HCT116 (cell line): ENCODE measurements around the gene DDX53. TPM values are rescaled to one million over a fixed set of nuclear protein-coding genes. Genes with fewer than 3 reads are reported as not detected.

ENCODE experiments used
- ATAC-seq: fragments of 200-7000 bp; cut with Tn5 transposase; 2 replicates; pipeline ENCODE4 v1.9.1; 2020; ENCODE audit warnings: mild to moderate bottlenecking, moderate library complexity
- BruUV-seq: library from RNA; stranded (reverse); fragments of 400-500 nt; replicated peaks from 2 replicates; lab custom pipeline; 2021; lab: Mats Ljungman, UMichigan
- CTCF ChIA-PET: fragments of 300-600 bp; sonication (Branson Sonifier 250); formaldehyde crosslinking; loops from one replicate; lab custom pipeline; 2021; ENCODE audit warnings: antibody characterized with exemption; lab: Charles Lee
- POLR2A ChIA-PET: fragments of 300-600, 350-600 bp; sonication (Branson Sonifier 250); formaldehyde crosslinking; loops from one replicate; lab custom pipeline; 2021; ENCODE audit warnings: antibody characterized with exemption; lab: Charles Lee
- RAD21 ChIA-PET, 2 experiments: fragments of 300-600 bp; sonication (Branson Sonifier 250); formaldehyde crosslinking; loops; one replicate each; lab custom pipeline; 2023; ENCODE audit warnings: low total read pairs in 2 of 2; ENCODE audit not compliant: uncharacterized antibody in 2 of 2, unreplicated experiment in 2 of 2, low non-redundant PET in 1 of 2; lab: Charles Lee
- DNase-seq: peaks from one replicate; pipeline ENCODE4 v3.0.0-alpha.2; 2010; ENCODE audit warnings: low read depth, low spot score
- H2AFZ ChIP-seq: fragments of 200-600 bp; shearing (Covaris generic), sonication (generic); 2 replicates; pipeline ENCODE4 v1.6.1; 2017; ENCODE audit warnings: low read depth, mixed run types, mixed read lengths, antibody characterized with exemption, low read length; ENCODE audit not compliant: poor library complexity, severe bottlenecking
- H3K27ac ChIP-seq: 2 replicates; pipeline ENCODE4 v1.5.1; 2012; ENCODE audit warnings: low read depth, low read length
- H3K27me3 ChIP-seq: fragments of 200-600 bp; sonication (generic); 2 replicates; pipeline ENCODE4 v1.6.1; 2016; ENCODE audit warnings: mixed run types, low read length, mixed read lengths; ENCODE audit not compliant: insufficient read depth
- H3K36me3 ChIP-seq, 2 experiments: fragments of 200-500 bp in 1 of 2; fragments of 200-600 bp in 1 of 2; sonication (Bioruptor generic) in 1 of 2; sonication (generic) in 1 of 2; 2 replicates each; pipeline versions ENCODE4 v1.5.1 to v1.6.1; 2014 to 2016; ENCODE audit warnings: low read length in 2 of 2, inconsistent platforms in 1 of 2, mixed read lengths in 1 of 2, mixed run types in 1 of 2; ENCODE audit not compliant: insufficient read depth in 2 of 2, control insufficient read depth in 1 of 2
- H3K4me1 ChIP-seq, 2 experiments: fragments of 200-600 bp in 1 of 2; sonication (generic) in 1 of 2; 2 replicates each; pipeline versions ENCODE4 v1.5.1 to v1.6.1; 2012 to 2017; ENCODE audit warnings: low read length in 2 of 2, inconsistent platforms in 1 of 2, mild to moderate bottlenecking in 1 of 2, mixed read lengths in 1 of 2, mixed run types in 1 of 2, moderate library complexity in 1 of 2; ENCODE audit not compliant: insufficient read depth in 2 of 2, control insufficient read depth in 1 of 2
- H3K4me2 ChIP-seq: fragments of 200-600 bp; sonication (generic); 2 replicates; pipeline ENCODE4 v1.6.1; 2017; ENCODE audit warnings: mixed run types, low read length, mixed read lengths
- H3K4me3 ChIP-seq, 2 experiments: fragments of 200-600 bp in 1 of 2; sonication (generic) in 1 of 2; replicated peaks in 1 of 2; 2 replicates each; pipeline ENCODE4 v1.5.1; 2011 to 2016; ENCODE audit warnings: low read length in 2 of 2, control low read depth in 1 of 2, low read depth in 1 of 2, mild to moderate bottlenecking in 1 of 2, mixed read lengths in 1 of 2, mixed run types in 1 of 2
- H3K79me2 ChIP-seq: fragments of 200-600 bp; sonication (generic); 2 replicates; pipeline ENCODE4 v1.6.1; 2017; ENCODE audit warnings: mild to moderate bottlenecking, mixed run types, low read length, moderate library complexity, mixed read lengths; ENCODE audit not compliant: insufficient read depth
- H3K9ac ChIP-seq: fragments of 200-600 bp; sonication (generic); 2 replicates; pipeline ENCODE4 v1.6.1; 2016; ENCODE audit warnings: low read length, mixed read lengths
- H3K9me2 ChIP-seq: fragments of 200-600 bp; sonication (generic), shearing (Covaris generic); 2 replicates; pipeline ENCODE4 v1.6.1; 2017; ENCODE audit warnings: mixed run types, mild to moderate bottlenecking, moderate library complexity; ENCODE audit not compliant: insufficient read depth
- H3K9me3 ChIP-seq, 2 experiments: fragments of 200-500 bp in 1 of 2; fragments of 200-600 bp in 1 of 2; sonication (Bioruptor generic) in 1 of 2; sonication (generic) in 1 of 2; 2 replicates each; pipeline ENCODE4 v1.6.1; 2014 to 2017; ENCODE audit warnings: low read length in 2 of 2, mixed read lengths in 2 of 2, inconsistent platforms in 1 of 2, low read depth in 1 of 2, mild to moderate bottlenecking in 1 of 2, mixed run types in 1 of 2, moderate library complexity in 1 of 2; ENCODE audit not compliant: control insufficient read depth in 1 of 2, insufficient read depth in 1 of 2
- H4K20me1 ChIP-seq: fragments of 200-600 bp; sonication (generic), shearing (Covaris generic); 2 replicates; pipeline ENCODE4 v1.6.1; 2017; ENCODE audit warnings: mixed run types, mild to moderate bottlenecking, moderate library complexity; ENCODE audit not compliant: insufficient read depth
- POLR2AphosphoS5 ChIP-seq: IDR thresholded peaks from 2 replicates; pipeline ENCODE4 v1.6.1; 2011; ENCODE audit warnings: mild to moderate bottlenecking, low read depth, low read length, moderate library complexity
- REST ChIP-seq: IDR thresholded peaks from 2 replicates; pipeline ENCODE4 v1.6.1; 2012; ENCODE audit warnings: low read depth
- ZBTB33 ChIP-seq: IDR thresholded peaks from 2 replicates; pipeline ENCODE4 v1.6.1; 2011; ENCODE audit warnings: mild to moderate bottlenecking, low read length, moderate library complexity; ENCODE audit not compliant: insufficient replicate concordance; ENCODE audit errors: extremely low read depth
- ZFX ChIP-seq: fragments of 450-650 bp; IDR thresholded peaks from 2 replicates; pipeline ENCODE4 v1.6.1; 2017
- intact Hi-C: fragments of 100-400 bp; cut with micrococcal nuclease; formaldehyde crosslinking; loops from 2 replicates; pipeline ENCODE4 v1.10.0; 2022
- total RNA-seq: library from RNA; stranded (reverse); gene quantifications from one replicate; pipeline ENCODE4 v1.2.1, GENCODE V29; 2021; ENCODE audit not compliant: unreplicated experiment

Gene DDX53
- total RNA-seq, 1 experiment from 2014 or later, result not detected

- no peak for DNase-seq
- RAD21 ChIA-PET, result no interaction called here
- no peaks in the 10 kb centered on the region for H3K9me2 ChIP-seq
- BruUV-seq, result no TSS peak
- H3K79me2 ChIP-seq, result no peaks in the 10 kb centered on the region
- intact Hi-C loops, result no loop called here
- CTCF ChIA-PET, result no interaction called here
- no peaks in the 10 kb centered on the region for H3K4me1 ChIP-seq
- H3K4me3 ChIP-seq, result no peak overlapping the region
- ATAC-seq, result no peak
- no peak overlapping the region for H3K27ac ChIP-seq
- H3K36me3 ChIP-seq, result no peaks in the 10 kb centered on the region
- POLR2A ChIA-PET, result no interaction called here
- no peaks in the 10 kb centered on the region for H3K9me3 ChIP-seq
- TF ChIP-seq ZFX, result no peak
- TF ChIP-seq POLR2AphosphoS5, result no peak
- TF ChIP-seq REST, result no peak
- no peak for TF ChIP-seq ZBTB33
- TF ChIP-seq, all 23 proteins: peak for 0
- H3K27me3 ChIP-seq, result no peaks in the 10 kb centered on the region
- H3K4me2 ChIP-seq, result no peak overlapping the region
- no peak overlapping the region for H3K9ac ChIP-seq
- H2AFZ ChIP-seq, result no peak overlapping the region
- H4K20me1 ChIP-seq, result no peaks in the 10 kb centered on the region
These were observed 41.5 kb upstream of the DDX53 start for GRCh38 chrX:22958250-22958649.
